ENCODE measurements around the gene PLA2G5.

- no peak for TF ChIP-seq CTCF (optimal IDR thresholded peaks at IDR 0.05 in 1 of 3, IDR thresholded peaks at IDR 0.05 in 1 of 3, conservative IDR thresholded peaks at IDR 0.05 in 1 of 3; ENCODE audit: extremely low read depth in 1 of 3, insufficient read depth in 2 of 3, low read length in 3 of 3)
- no peak for TF ChIP-seq EZH2 (IDR thresholded peaks at IDR 0.05; ENCODE audit: low read length)
These were observed 50.8 kb downstream of the PLA2G5 start for GRCh38 chr1:20120796-20121195.

All from keratinocyte (primary cell).